HEK293 (cell line): Measurements from ENCODE around the gene ARG1.

Experiments used
- CTCF ChIA-PET: fragments of 350-600 bp; formaldehyde crosslinking; extraction: SDS; loops from one replicate; lab custom pipeline; 2021; ENCODE audit warnings: antibody characterized with exemption; lab: Yijun Ruan, JAX
- POLR2A ChIA-PET: fragments of 300-600 bp; formaldehyde crosslinking; extraction: SDS; loops from one replicate; lab custom pipeline; 2020; ENCODE audit warnings: antibody characterized with exemption, inconsistent platforms; lab: Yijun Ruan, JAX
- H3K27ac ChIP-seq: fragments of 200-500 bp; sonication (Bioruptor generic); 2 replicates; pipeline ENCODE4 v1.5.1; 2014; ENCODE audit warnings: low read depth, low read length, control low read depth, inconsistent platforms; ENCODE audit errors: extremely low read depth
- H3K36me3 ChIP-seq, 2 experiments: fragments of 200-500 bp in 1 of 2; sonication (Bioruptor generic) in 1 of 2; 1 replicate in 1 of 2; 2 replicates in 1 of 2; pipeline ENCODE4 v1.5.1; 2014 to 2017; ENCODE audit warnings: inconsistent platforms in 2 of 2, low read length in 2 of 2; ENCODE audit not compliant: control insufficient read depth in 2 of 2, insufficient read depth in 1 of 2
- H3K4me1 ChIP-seq: fragments of 200-500 bp; sonication (Bioruptor generic); 2 replicates; pipeline ENCODE4 v1.5.1; 2014; ENCODE audit warnings: mild to moderate bottlenecking, low read length, inconsistent platforms; ENCODE audit not compliant: control insufficient read depth, insufficient read depth
- H3K4me3 ChIP-seq: 2 replicates; pipeline ENCODE4 v1.5.1; 2011; ENCODE audit warnings: low read depth, mild to moderate bottlenecking, control low read depth, low read length, moderate library complexity
- H3K9me3 ChIP-seq: fragments of 200-500 bp; sonication (Bioruptor generic); 2 replicates; pipeline ENCODE4 v1.5.1; 2014; ENCODE audit warnings: low read depth, low read length, inconsistent platforms; ENCODE audit not compliant: control insufficient read depth, insufficient read depth
- FEZF1 ChIP-seq: fragments of 450-650 bp; formaldehyde crosslinking; IDR thresholded peaks from 2 replicates; pipeline ENCODE4 v1.5.1; 2016; ENCODE audit warnings: missing biosample characterization, missing genetic modification characterization
- KLF16 ChIP-seq: fragments of 450-650 bp; formaldehyde crosslinking; IDR thresholded peaks from 2 replicates; pipeline ENCODE4 v1.5.1; 2017; ENCODE audit warnings: missing biosample characterization, missing genetic modification characterization
- KLF17 ChIP-seq: fragments of 450-650 bp; formaldehyde crosslinking; IDR thresholded peaks from 2 replicates; pipeline ENCODE4 v1.5.1; 2016; ENCODE audit warnings: missing biosample characterization, missing genetic modification characterization
- KLF9 ChIP-seq: fragments of 450-650 bp; formaldehyde crosslinking; IDR thresholded peaks from 2 replicates; pipeline ENCODE4 v1.5.1; 2016; ENCODE audit warnings: missing biosample characterization, missing genetic modification characterization, low read depth
- OVOL3 ChIP-seq: fragments of 450-650 bp; formaldehyde crosslinking; IDR thresholded peaks from 2 replicates; pipeline ENCODE4 v1.5.1; 2016; ENCODE audit warnings: missing biosample characterization, missing genetic modification characterization
- REPIN1 ChIP-seq: fragments of 450-650 bp; formaldehyde crosslinking; IDR thresholded peaks from 2 replicates; pipeline ENCODE4 v1.5.1; 2017; ENCODE audit warnings: missing biosample characterization, missing genetic modification characterization, low read depth
- SCRT1 ChIP-seq: fragments of 450-650 bp; formaldehyde crosslinking; IDR thresholded peaks from 2 replicates; pipeline ENCODE4 v1.5.1; 2016; ENCODE audit warnings: missing biosample characterization, missing genetic modification characterization, borderline replicate concordance
- SETDB1 ChIP-seq: IDR thresholded peaks from one replicate; pipeline ENCODE4 v1.6.1; 2017; ENCODE audit warnings: mild to moderate bottlenecking, low read length, moderate library complexity, mixed read lengths; ENCODE audit not compliant: insufficient read length
- TRIM28 ChIP-seq: IDR thresholded peaks from 2 replicates; pipeline ENCODE4 v1.6.1; 2011; ENCODE audit warnings: low read length, control low read depth, borderline replicate concordance
- ZBTB20 ChIP-seq: fragments of 450-650 bp; formaldehyde crosslinking; IDR thresholded peaks from 2 replicates; pipeline ENCODE4 v1.5.1; 2016; ENCODE audit warnings: missing biosample characterization, missing genetic modification characterization
- ZBTB26 ChIP-seq: fragments of 450-650 bp; formaldehyde crosslinking; optimal IDR thresholded peaks from 2 replicates; pipeline ENCODE3; 2016; ENCODE audit warnings: missing biosample characterization, mild to moderate bottlenecking, missing genetic modification characterization
- ZBTB49 ChIP-seq: fragments of 450-650 bp; formaldehyde crosslinking; IDR thresholded peaks from 2 replicates; pipeline ENCODE4 v1.5.1; 2016; ENCODE audit warnings: missing biosample characterization, missing genetic modification characterization, low read depth
- ZNF155 ChIP-seq: fragments of 450-650 bp; formaldehyde crosslinking; IDR thresholded peaks from 2 replicates; pipeline ENCODE4 v1.5.1; 2016; ENCODE audit warnings: missing biosample characterization, missing genetic modification characterization
- ZNF19 ChIP-seq: fragments of 450-650 bp; formaldehyde crosslinking; IDR thresholded peaks from 2 replicates; pipeline ENCODE4; 2016; ENCODE audit warnings: missing biosample characterization, missing genetic modification characterization, low read depth
- ZNF324 ChIP-seq: fragments of 450-650 bp; formaldehyde crosslinking; IDR thresholded peaks from 2 replicates; pipeline ENCODE4 v1.5.1; 2016; ENCODE audit warnings: missing biosample characterization, missing genetic modification characterization
- ZNF37A ChIP-seq: fragments of 450-650 bp; IDR thresholded peaks from 2 replicates; pipeline ENCODE4 v1.5.1; 2018; ENCODE audit warnings: missing biosample characterization, missing genetic modification characterization
- ZNF510 ChIP-seq: fragments of 450-650 bp; formaldehyde crosslinking; IDR thresholded peaks from 2 replicates; pipeline ENCODE4 v1.5.1; 2018; ENCODE audit warnings: mild to moderate bottlenecking, missing genetic modification characterization, missing biosample characterization; ENCODE audit not compliant: insufficient replicate concordance
- ZNF530 ChIP-seq: fragments of 450-650 bp; formaldehyde crosslinking; IDR thresholded peaks from 2 replicates; pipeline ENCODE4 v1.5.1; 2016; ENCODE audit warnings: low read depth, missing biosample characterization, missing genetic modification characterization
- ZNF561 ChIP-seq: fragments of 450-650 bp; IDR thresholded peaks from 2 replicates; pipeline ENCODE4 v1.5.1; 2018; ENCODE audit warnings: missing biosample characterization, missing genetic modification characterization, borderline replicate concordance
- ZNF664 ChIP-seq: fragments of 450-650 bp; formaldehyde crosslinking; IDR thresholded peaks from 2 replicates; pipeline ENCODE4 v1.5.1; 2016; ENCODE audit warnings: missing biosample characterization, missing genetic modification characterization
- ZNF707 ChIP-seq: fragments of 450-650 bp; formaldehyde crosslinking; IDR thresholded peaks from 2 replicates; pipeline ENCODE4 v1.5.1; 2016; ENCODE audit warnings: missing biosample characterization, missing genetic modification characterization
- ZNF791 ChIP-seq: fragments of 450-650 bp; formaldehyde crosslinking; IDR thresholded peaks from 2 replicates; pipeline ENCODE4 v1.5.1; 2016; ENCODE audit warnings: missing biosample characterization, missing genetic modification characterization
- TF ChIP-seq, protein P1 (sequence below): fragments of 450-650 bp; formaldehyde crosslinking; IDR thresholded peaks from 2 replicates; pipeline ENCODE4 v1.5.1; 2016; ENCODE audit warnings: missing biosample characterization, missing genetic modification characterization
- TF ChIP-seq, protein P2 (sequence below): fragments of 450-650 bp; formaldehyde crosslinking; IDR thresholded peaks from 2 replicates; pipeline ENCODE4 v1.5.1; 2016; ENCODE audit warnings: missing biosample characterization, missing genetic modification characterization
- TF ChIP-seq, protein P3 (sequence below): fragments of 450-650 bp; formaldehyde crosslinking; IDR thresholded peaks from 2 replicates; pipeline ENCODE4 v1.5.1; 2016; ENCODE audit warnings: missing biosample characterization, missing genetic modification characterization

ARG1 gene

GRCh38 chr6:131597446-131597845 is 24.4 kb downstream of the ARG1 start:
- CTCF ChIA-PET: interaction anchor here (0.6 to 4.5 kb wide), 6 partner anchors 8 to 712 kb away, joined by 3 to 20 read pairs (median 4); partner anchors contain the start of gene MED23
- POLR2A ChIA-PET: no interaction called here
- H3K9me3 ChIP-seq: no peaks in the 10 kb centered on the region
- TF ChIP-seq REPIN1 (tag by site-specific recombination): no peak
- no peak for TF ChIP-seq OVOL3 (tag by site-specific recombination)
- TF ChIP-seq ZNF155 (tag by site-specific recombination): no peak
- no peak for TF ChIP-seq ZNF37A
- TF ChIP-seq ZNF510 (tag by site-specific recombination): no peak
- no peak for TF ChIP-seq KLF16 (tag by site-specific recombination)
- TF ChIP-seq TRIM28: no peak
- no peak for TF ChIP-seq ZNF561 (tag by site-specific recombination)
- TF ChIP-seq ZBTB20 (tag by site-specific recombination): no peak
- TF ChIP-seq, protein P1, sequence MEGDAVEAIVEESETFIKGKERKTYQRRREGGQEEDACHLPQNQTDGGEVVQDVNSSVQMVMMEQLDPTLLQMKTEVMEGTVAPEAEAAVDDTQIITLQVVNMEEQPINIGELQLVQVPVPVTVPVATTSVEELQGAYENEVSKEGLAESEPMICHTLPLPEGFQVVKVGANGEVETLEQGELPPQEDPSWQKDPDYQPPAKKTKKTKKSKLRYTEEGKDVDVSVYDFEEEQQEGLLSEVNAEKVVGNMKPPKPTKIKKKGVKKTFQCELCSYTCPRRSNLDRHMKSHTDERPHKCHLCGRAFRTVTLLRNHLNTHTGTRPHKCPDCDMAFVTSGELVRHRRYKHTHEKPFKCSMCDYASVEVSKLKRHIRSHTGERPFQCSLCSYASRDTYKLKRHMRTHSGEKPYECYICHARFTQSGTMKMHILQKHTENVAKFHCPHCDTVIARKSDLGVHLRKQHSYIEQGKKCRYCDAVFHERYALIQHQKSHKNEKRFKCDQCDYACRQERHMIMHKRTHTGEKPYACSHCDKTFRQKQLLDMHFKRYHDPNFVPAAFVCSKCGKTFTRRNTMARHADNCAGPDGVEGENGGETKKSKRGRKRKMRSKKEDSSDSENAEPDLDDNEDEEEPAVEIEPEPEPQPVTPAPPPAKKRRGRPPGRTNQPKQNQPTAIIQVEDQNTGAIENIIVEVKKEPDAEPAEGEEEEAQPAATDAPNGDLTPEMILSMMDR (tag by site-specific recombination): no peak; the same call in 1 of the 2 replicates
- TF ChIP-seq ZNF19 (tag by site-specific recombination): no peak
- TF ChIP-seq SETDB1: no peak
- no peak for TF ChIP-seq ZNF530 (tag by site-specific recombination)
- no peak for TF ChIP-seq ZNF707 (tag by site-specific recombination)
- TF ChIP-seq, protein P2, sequence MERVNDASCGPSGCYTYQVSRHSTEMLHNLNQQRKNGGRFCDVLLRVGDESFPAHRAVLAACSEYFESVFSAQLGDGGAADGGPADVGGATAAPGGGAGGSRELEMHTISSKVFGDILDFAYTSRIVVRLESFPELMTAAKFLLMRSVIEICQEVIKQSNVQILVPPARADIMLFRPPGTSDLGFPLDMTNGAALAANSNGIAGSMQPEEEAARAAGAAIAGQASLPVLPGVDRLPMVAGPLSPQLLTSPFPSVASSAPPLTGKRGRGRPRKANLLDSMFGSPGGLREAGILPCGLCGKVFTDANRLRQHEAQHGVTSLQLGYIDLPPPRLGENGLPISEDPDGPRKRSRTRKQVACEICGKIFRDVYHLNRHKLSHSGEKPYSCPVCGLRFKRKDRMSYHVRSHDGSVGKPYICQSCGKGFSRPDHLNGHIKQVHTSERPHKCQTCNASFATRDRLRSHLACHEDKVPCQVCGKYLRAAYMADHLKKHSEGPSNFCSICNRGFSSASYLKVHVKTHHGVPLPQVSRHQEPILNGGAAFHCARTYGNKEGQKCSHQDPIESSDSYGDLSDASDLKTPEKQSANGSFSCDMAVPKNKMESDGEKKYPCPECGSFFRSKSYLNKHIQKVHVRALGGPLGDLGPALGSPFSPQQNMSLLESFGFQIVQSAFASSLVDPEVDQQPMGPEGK (tag by site-specific recombination): no peak
- no peak for TF ChIP-seq ZBTB49 (tag by site-specific recombination)
- TF ChIP-seq, all 188 proteins: peak for 0
- H3K4me3 ChIP-seq: no peak overlapping the region
- H3K27ac ChIP-seq: no peak overlapping the region
- no peaks in the 10 kb centered on the region for H3K4me1 ChIP-seq
- peaks cover 68 to 92% of the 10 kb centered on the region in 2 experiments for H3K36me3 ChIP-seq

DNA sequence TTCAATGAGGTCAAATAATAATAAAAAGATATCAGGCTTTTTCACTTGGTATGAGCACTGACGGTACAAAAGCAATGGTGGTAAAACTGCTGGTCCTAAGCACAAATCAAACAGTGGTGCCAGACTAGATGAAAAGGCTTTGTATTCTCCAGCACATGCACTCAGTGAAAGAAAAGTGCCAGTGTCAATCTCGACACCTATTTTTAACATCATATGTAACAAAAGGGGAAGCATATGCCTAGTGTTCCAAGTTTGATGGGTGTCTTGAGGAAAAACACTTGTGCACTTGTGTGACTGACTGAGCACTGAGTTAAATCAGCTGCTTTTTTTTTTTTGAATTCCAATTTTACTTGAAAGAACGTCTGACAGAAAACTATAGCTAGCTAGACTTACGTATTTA is 27.7 kb downstream of the ARG1 start:
- H3K4me3 ChIP-seq: no peak overlapping the region
- no peaks in the 10 kb centered on the region for H3K4me1 ChIP-seq
- no peak overlapping the region for H3K27ac ChIP-seq
- ChIA-PET CTCF (interaction anchor here (0.8 to 2.7 kb wide), 3 partner anchors 27 to 716 kb away, joined by 3 to 16 read pairs (median 3); partner anchors contain the start of gene MED23), POLR2A (no interaction called here)
- peaks cover 57 to 96% of the 10 kb centered on the region in 2 experiments for H3K36me3 ChIP-seq
- H3K9me3 ChIP-seq: no peaks in the 10 kb centered on the region
- no peak for TF ChIP-seq ZBTB26 (tag by site-specific recombination)
- no peak for TF ChIP-seq KLF17
- TF ChIP-seq ZNF791: no peak
- TF ChIP-seq KLF9: no peak
- no peak for TF ChIP-seq FEZF1 (tag by site-specific recombination)
- no peak for TF ChIP-seq ZNF664
- TF ChIP-seq ZNF324 (tag by site-specific recombination): no peak
- no peak for TF ChIP-seq SCRT1 (tag by site-specific recombination)
- TF ChIP-seq, protein P3, sequence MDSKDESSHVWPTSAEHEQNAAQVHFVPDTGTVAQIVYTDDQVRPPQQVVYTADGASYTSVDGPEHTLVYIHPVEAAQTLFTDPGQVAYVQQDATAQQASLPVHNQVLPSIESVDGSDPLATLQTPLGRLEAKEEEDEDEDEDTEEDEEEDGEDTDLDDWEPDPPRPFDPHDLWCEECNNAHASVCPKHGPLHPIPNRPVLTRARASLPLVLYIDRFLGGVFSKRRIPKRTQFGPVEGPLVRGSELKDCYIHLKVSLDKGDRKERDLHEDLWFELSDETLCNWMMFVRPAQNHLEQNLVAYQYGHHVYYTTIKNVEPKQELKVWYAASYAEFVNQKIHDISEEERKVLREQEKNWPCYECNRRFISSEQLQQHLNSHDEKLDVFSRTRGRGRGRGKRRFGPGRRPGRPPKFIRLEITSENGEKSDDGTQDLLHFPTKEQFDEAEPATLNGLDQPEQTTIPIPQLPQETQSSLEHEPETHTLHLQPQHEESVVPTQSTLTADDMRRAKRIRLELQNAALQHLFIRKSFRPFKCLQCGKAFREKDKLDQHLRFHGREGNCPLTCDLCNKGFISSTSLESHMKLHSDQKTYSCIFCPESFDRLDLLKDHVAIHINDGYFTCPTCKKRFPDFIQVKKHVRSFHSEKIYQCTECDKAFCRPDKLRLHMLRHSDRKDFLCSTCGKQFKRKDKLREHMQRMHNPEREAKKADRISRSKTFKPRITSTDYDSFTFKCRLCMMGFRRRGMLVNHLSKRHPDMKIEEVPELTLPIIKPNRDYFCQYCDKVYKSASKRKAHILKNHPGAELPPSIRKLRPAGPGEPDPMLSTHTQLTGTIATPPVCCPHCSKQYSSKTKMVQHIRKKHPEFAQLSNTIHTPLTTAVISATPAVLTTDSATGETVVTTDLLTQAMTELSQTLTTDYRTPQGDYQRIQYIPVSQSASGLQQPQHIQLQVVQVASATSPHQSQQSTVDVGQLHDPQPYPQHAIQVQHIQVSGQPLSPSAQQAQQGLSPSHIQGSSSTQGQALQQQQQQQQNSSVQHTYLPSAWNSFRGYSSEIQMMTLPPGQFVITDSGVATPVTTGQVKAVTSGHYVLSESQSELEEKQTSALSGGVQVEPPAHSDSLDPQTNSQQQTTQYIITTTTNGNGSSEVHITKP: no peak
